Adrenal gland (tissue), 5 donors: ENCODE measurements around the gene PFKFB4.

ENCODE experiments used
- POLR2A ChIP-seq, 2 donors: fragments of 450-650 bp; IDR thresholded peaks; one replicate each; pipeline ENCODE4 v1.6.1; 2017; ENCODE audit warnings: antibody characterized with exemption in 2 of 2, mild to moderate bottlenecking in 2 of 2, moderate library complexity in 1 of 2
- TF ChIP-seq, protein P1 (sequence below), 6 experiments: fragments of 450-650 bp in 4 of 6; fragments of 200-600 bp in 2 of 6; sonication (generic) in 1 of 6; IDR thresholded peaks; 1 replicate in 5 of 6; 2 replicates in 1 of 6; pipeline versions ENCODE4 v1.5.1 to v1.8.0; 2016 to 2021; ENCODE audit warnings: antibody characterized with exemption in 6 of 6, mild to moderate bottlenecking in 2 of 6, moderate library complexity in 1 of 6
- donor health status: DM: no; HTN: no; CAD: no.

DNA sequence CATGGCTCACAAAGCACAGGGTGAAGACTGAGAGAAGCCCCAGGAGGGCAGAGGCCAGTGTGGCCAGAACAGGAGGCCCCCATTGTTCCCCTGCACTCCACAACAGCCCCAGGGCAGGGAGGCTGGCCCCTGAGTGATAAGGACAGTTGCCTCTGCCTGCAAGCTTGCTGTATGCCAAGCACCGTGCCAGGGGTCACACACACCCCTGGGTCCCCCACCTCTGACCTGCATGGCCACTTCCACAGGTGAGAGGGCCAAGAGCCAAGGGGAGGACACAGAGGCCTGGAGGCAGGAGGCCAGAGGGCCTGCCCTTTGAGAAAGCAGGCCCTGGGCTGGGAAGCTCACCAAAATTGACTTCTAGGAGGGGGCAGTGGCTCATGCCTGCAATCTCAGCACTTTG lies 86.3 kb downstream of the PFKFB4 start:
- TF ChIP-seq, protein P1, sequence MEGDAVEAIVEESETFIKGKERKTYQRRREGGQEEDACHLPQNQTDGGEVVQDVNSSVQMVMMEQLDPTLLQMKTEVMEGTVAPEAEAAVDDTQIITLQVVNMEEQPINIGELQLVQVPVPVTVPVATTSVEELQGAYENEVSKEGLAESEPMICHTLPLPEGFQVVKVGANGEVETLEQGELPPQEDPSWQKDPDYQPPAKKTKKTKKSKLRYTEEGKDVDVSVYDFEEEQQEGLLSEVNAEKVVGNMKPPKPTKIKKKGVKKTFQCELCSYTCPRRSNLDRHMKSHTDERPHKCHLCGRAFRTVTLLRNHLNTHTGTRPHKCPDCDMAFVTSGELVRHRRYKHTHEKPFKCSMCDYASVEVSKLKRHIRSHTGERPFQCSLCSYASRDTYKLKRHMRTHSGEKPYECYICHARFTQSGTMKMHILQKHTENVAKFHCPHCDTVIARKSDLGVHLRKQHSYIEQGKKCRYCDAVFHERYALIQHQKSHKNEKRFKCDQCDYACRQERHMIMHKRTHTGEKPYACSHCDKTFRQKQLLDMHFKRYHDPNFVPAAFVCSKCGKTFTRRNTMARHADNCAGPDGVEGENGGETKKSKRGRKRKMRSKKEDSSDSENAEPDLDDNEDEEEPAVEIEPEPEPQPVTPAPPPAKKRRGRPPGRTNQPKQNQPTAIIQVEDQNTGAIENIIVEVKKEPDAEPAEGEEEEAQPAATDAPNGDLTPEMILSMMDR (IDR thresholded peaks at IDR 0.05) = no peak
- no peak for TF ChIP-seq POLR2A (IDR thresholded peaks at IDR 0.05)
